ENCODE results near the gene MOB3A.

DNA sequence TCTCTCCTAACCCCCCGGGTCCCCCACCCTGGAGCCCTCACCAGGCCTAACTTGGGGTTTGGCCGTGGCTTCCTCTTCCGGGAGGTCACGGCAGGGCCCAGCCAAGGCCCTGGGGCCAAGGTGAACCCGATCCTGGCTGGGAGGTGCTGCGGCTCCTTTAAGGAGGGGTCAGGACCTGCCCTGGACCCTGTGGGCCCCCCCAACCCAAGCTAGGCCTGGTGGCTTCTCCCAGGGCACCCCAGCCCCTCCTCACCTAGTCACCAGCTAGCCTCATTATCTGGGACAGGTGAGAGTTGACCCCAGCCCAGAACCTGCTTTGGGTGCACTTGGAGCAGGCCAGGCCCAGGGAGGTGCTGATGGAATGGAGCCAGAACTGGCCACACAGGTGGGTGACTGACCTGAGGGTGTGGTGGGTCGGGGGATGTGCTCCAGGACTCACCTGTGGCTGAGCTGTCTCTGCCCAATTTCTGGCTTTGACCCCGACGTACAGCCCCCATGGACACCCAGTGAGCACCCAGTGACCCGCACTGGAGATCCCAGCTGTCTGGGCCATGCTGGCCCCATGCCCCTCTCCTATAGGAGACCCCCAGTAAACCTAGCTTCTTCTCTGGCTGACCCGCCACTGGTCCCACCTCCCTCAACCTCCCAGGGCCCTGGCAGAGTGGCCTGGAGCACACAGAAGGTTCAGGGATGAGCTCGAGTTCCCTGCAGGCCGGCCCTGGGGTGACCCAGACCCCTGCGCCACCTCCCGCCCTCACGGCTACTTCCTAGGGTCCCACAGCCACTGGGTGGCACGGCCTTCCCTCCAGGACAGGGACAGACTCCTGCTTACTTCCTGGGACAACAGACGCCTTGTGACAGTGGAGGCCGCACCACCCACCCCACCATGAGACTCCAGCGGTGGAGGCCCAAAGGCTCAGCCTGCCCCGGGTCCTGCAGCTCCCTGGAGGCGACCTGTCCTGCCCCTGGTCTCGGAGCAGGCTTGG lies 38.3 kb downstream of the MOB3A start:
- no peak for TF ChIP-seq EZH2 (IDR thresholded peaks at IDR 0.05; ENCODE audit: borderline replicate concordance)
- TF ChIP-seq, protein P1, sequence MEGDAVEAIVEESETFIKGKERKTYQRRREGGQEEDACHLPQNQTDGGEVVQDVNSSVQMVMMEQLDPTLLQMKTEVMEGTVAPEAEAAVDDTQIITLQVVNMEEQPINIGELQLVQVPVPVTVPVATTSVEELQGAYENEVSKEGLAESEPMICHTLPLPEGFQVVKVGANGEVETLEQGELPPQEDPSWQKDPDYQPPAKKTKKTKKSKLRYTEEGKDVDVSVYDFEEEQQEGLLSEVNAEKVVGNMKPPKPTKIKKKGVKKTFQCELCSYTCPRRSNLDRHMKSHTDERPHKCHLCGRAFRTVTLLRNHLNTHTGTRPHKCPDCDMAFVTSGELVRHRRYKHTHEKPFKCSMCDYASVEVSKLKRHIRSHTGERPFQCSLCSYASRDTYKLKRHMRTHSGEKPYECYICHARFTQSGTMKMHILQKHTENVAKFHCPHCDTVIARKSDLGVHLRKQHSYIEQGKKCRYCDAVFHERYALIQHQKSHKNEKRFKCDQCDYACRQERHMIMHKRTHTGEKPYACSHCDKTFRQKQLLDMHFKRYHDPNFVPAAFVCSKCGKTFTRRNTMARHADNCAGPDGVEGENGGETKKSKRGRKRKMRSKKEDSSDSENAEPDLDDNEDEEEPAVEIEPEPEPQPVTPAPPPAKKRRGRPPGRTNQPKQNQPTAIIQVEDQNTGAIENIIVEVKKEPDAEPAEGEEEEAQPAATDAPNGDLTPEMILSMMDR (IDR thresholded peaks at IDR 0.05; ENCODE audit: poor library complexity): no peak
- TF ChIP-seq EZH2phosphoT487 (IDR thresholded peaks at IDR 0.05; ENCODE audit: low read depth, severe bottlenecking, unreplicated experiment): no peak
